Naive thymus-derived CD4-positive, alpha-beta T cell (primary cell): Measurements from ENCODE around the gene FNTB. TPM values are rescaled to one million over a fixed set of nuclear protein-coding genes. Genes with fewer than 3 reads are reported as not detected.

Experiments
- ATAC-seq: fragments of 150-1000 bp; cut with Tn5 transposase; 2 replicates; pipeline ENCODE4 v1.10.0; 2021; ENCODE audit warnings: mild to moderate bottlenecking, moderate library complexity
- CTCF ChIA-PET: fragments of 350-600 bp; sonication (Branson Sonifier 250); formaldehyde crosslinking; loops from one replicate; lab custom pipeline; 2021; ENCODE audit warnings: antibody characterized with exemption; lab: Charles Lee
- POLR2A ChIA-PET: fragments of 350-600 bp; sonication (Branson Sonifier 250); formaldehyde crosslinking; loops from one replicate; lab custom pipeline; 2021; ENCODE audit warnings: antibody characterized with exemption, inconsistent platforms; lab: Charles Lee
- DNase-seq, 9 donors: peaks; one replicate each; pipeline versions ENCODE4 v3.0.0 to v3.0.0-alpha.2; 2020 to 2022; ENCODE audit warnings: mixed read lengths in 1 of 9
- H3K27ac ChIP-seq: one replicate; pipeline ENCODE4 v1.7.0; 2013; ENCODE audit warnings: mild to moderate bottlenecking, low read depth, low read length, moderate library complexity
- H3K27me3 ChIP-seq, 2 donors: one replicate each; pipeline ENCODE4 v1.7.0; 2013; ENCODE audit warnings: low read length in 2 of 2, mild to moderate bottlenecking in 2 of 2, moderate library complexity in 2 of 2; ENCODE audit not compliant: control insufficient read depth in 2 of 2, insufficient read depth in 2 of 2
- H3K36me3 ChIP-seq, 3 experiments: 1 replicate in 2 of 3; 2 replicates in 1 of 3; pipeline ENCODE4 v1.7.0; 2013; ENCODE audit warnings: low read length in 3 of 3, mild to moderate bottlenecking in 3 of 3, moderate library complexity in 1 of 3; ENCODE audit not compliant: insufficient read depth in 3 of 3, control insufficient read depth in 2 of 3
- H3K4me1 ChIP-seq, 2 donors: one replicate each; pipeline ENCODE4 v1.7.0; 2013; ENCODE audit warnings: low read length in 2 of 2, mild to moderate bottlenecking in 2 of 2, moderate library complexity in 1 of 2; ENCODE audit not compliant: control insufficient read depth in 2 of 2, insufficient read depth in 2 of 2
- H3K4me3 ChIP-seq: 2 replicates; pipeline ENCODE4 v1.7.0; 2013; ENCODE audit warnings: mild to moderate bottlenecking, low read length
- H3K9me3 ChIP-seq, 3 experiments: 1 replicate in 2 of 3; 2 replicates in 1 of 3; pipeline ENCODE4 v1.7.0; 2013; ENCODE audit warnings: low read length in 3 of 3; ENCODE audit not compliant: control insufficient read depth in 2 of 3
- H3K27ac Mint-ChIP-seq, 9 donors: one replicate each; pipeline ENCODE4 v1.8.0; 2020 to 2022; ENCODE audit warnings: mixed read lengths in 9 of 9, mild to moderate bottlenecking in 8 of 9, moderate library complexity in 5 of 9, inconsistent platforms in 2 of 9
- H3K27me3 Mint-ChIP-seq, 5 donors: one replicate each; pipeline ENCODE4 v1.8.0; 2021 to 2022; ENCODE audit warnings: mixed read lengths in 5 of 5, mild to moderate bottlenecking in 1 of 5
- H3K36me3 Mint-ChIP-seq, 5 donors: one replicate each; pipeline ENCODE4 v1.8.0; 2020 to 2022; ENCODE audit warnings: mixed read lengths in 5 of 5, mild to moderate bottlenecking in 3 of 5, inconsistent platforms in 1 of 5
- H3K4me1 Mint-ChIP-seq, 7 donors: one replicate each; pipeline ENCODE4 v1.8.0; 2020 to 2022; ENCODE audit warnings: mixed read lengths in 7 of 7, mild to moderate bottlenecking in 3 of 7, inconsistent platforms in 1 of 7
- H3K4me3 Mint-ChIP-seq, 10 donors: one replicate each; pipeline ENCODE4 v1.8.0; 2020 to 2022; ENCODE audit warnings: mild to moderate bottlenecking in 10 of 10, mixed read lengths in 10 of 10, moderate library complexity in 6 of 10, inconsistent platforms in 2 of 10
- H3K9me3 Mint-ChIP-seq, 11 donors: one replicate each; pipeline ENCODE4 v1.8.0; 2020 to 2022; ENCODE audit warnings: mixed read lengths in 11 of 11, mild to moderate bottlenecking in 4 of 11, inconsistent platforms in 1 of 11, moderate library complexity in 1 of 11
- intact Hi-C, 2 donors: fragments of 100-400 bp; cut with micrococcal nuclease; formaldehyde crosslinking; loops; one replicate each; pipeline ENCODE4 v1.15.1; 2023
- polyA plus RNA-seq, 2 donors: library from polyadenylated mRNA; unstranded; fragments of 300-500 nt; fragmentation: Illumina TruSeq; gene quantifications; one replicate each; pipeline ENCODE4 v1.2.3, GENCODE V29; 2021
- total RNA-seq, 6 experiments: library from RNA in 5 of 6; stranded (reverse) in 5 of 6; gene quantifications; 1 replicate in 5 of 6; 2 replicates in 1 of 6; pipeline ENCODE4 v1.2.3 and lab custom pipeline; 2021 to 2026

Gene FNTB
- total and polyA plus RNA-seq, 7 experiments from 2014 or later = 4.0 to 19.7 (median 11.3) TPM

DNA sequence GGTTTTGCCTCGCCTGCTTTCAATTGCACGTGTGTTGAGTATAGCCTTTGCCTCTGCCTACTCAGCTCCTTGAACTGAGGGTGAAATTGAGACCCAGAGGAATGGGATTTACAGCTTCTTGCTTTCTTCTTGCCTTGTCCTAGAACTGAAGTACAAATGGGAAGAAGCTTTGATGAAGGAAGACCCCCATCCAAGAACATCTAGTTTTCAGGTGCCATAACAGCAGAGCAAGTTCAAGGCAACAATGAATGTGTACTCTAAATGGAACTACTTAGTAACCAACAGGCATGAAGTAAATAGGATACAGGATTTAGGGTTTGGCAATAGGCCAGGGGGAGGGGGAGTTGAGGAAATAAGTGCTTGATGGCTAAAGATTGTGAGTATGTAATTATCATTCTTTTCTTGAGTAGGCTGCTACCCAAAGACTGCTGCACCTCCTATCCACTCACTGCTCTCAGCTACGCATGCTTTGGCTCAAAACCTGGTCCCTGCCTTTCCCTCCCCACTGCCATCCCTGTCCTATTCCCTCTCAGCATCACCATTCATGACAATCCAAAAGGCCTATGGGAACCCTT lies 46.3 kb upstream of the FNTB start:
- Mint-ChIP-seq H3K4me1 (peaks cover 35 to 97% (median 86%) of the 10 kb centered on the region in 7 donors), H3K27me3 (no peaks in the 10 kb centered on the region), H3K4me3 (peak overlapping the region in 2 of 10 donors; percentile 10 to 28), H3K9me3 (no peaks in the 10 kb centered on the region), H3K27ac (peak overlapping the region in 8 of 9 donors; percentile 12 to 88 (median 76)), H3K36me3 (peaks cover 8 to 49% (median 18%) of the 10 kb centered on the region in 5 donors)
- ChIA-PET CTCF (interaction anchor here (1.9 kb wide), 1 partner anchor 49 kb away, joined by 5 read pairs; no protein-coding TSS in a partner anchor), POLR2A (interaction anchor here (0.5 to 1.1 kb wide), 3 partner anchors 13 to 47 kb away, joined by 3 to 7 read pairs (median 4); partner anchors contain the start of gene FNTB)
- H3K4me1 ChIP-seq = peaks cover 0 to 10% of the 10 kb centered on the region in 2 donors
- H3K4me3 ChIP-seq = no peak overlapping the region
- peaks cover 0 to 21% (median 3%) of the 10 kb centered on the region in 3 experiments for H3K36me3 ChIP-seq
- H3K9me3 ChIP-seq = no peaks in the 10 kb centered on the region
- H3K27ac ChIP-seq = no peak overlapping the region
- intact Hi-C loops = loop anchor here in 1 of 2 donors (5.0 kb wide), 1 partner anchor 33 kb away; no protein-coding TSS in a partner anchor
- DNase-seq (peak in 1 of 9 donors; percentile 8), ATAC-seq (no peak)
- no peaks in the 10 kb centered on the region for H3K27me3 ChIP-seq

- Mint-ChIP-seq H3K36me3 (peaks cover 8 to 62% (median 24%) of the 10 kb centered on the region in 5 donors), H3K4me3 (peak within 1 kb of the TSS in 1 of 10 donors; percentile 18), H3K4me1 (peaks cover 24 to 94% (median 83%) of the 10 kb centered on the region in 7 donors), H3K27ac (peak within 1 kb of the TSS; percentile 40 to 91 (median 73)), H3K9me3 (no peaks in the 10 kb centered on the region), H3K27me3 (no peaks in the 10 kb centered on the region)
- Histone ChIP-seq H3K4me3 (no peak within 1 kb of the TSS), H3K36me3 (peaks cover 0 to 30% (median 3%) of the 10 kb centered on the region in 3 experiments), H3K27me3 (no peaks in the 10 kb centered on the region), H3K4me1 (peaks cover 0 to 10% of the 10 kb centered on the region in 2 donors), H3K9me3 (no peaks in the 10 kb centered on the region), H3K27ac (no peak within 1 kb of the TSS)
- POLR2A ChIA-PET = interaction anchor here (1.0 to 1.4 kb wide), 2 partner anchors 28 to 44 kb away, joined by 3 to 4 read pairs; partner anchors contain the start of genes CHURC1 and FNTB
- intact Hi-C loops = loop anchor here in 1 of 2 donors (5.0 kb wide), 1 partner anchor 35 kb away; no protein-coding TSS in a partner anchor
- DNase-seq (peak in 1 of 9 donors; percentile 3), ATAC-seq (no peak)
- CTCF ChIA-PET = interaction anchor here (0.6 kb wide), 1 partner anchor 1175 kb away, joined by 3 read pairs; no protein-coding TSS in a partner anchor
These were observed 44.1 kb upstream of the FNTB start, which contains the start of gene GPX2 for GRCh38 chr14:64942531-64943111. GPX2 (minus strand) TSS chr14:64942745; CDS start chr14:64942726, 19 bp downstream.

DNA sequence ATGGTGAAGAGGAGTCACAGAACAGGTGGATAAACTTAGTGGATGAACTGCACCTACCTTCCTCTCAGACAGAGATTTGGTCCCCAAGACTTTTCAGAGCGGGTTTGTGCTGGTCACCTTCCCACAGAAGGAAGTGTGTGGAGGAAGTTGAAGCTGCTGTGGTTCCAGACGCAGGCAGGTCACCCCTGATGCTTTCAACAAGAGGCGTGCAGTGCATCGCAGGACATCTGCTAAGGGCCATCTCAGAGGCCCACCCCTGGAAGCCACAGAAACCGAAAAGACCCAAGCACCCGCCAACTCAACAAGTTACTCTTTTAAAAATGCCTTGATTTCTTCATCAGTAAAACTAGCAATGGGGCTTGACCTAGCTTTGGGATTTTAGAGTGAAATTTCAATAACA lies 43.1 kb upstream of the FNTB start:
- H3K9me3 ChIP-seq = no peaks in the 10 kb centered on the region
- H3K27ac Mint-ChIP-seq = peak overlapping the region in 8 of 9 donors; percentile 40 to 91 (median 75)
- intact Hi-C loops = loop anchor here in 1 of 2 donors (5.0 kb wide), 1 partner anchor 36 kb away; no protein-coding TSS in a partner anchor
- ChIA-PET POLR2A (interaction anchor here (1.6 kb wide), 1 partner anchor 43 kb away, joined by 4 read pairs; the partner anchor contains the start of gene FNTB), CTCF (interaction anchor here (1.2 kb wide), 1 partner anchor 51 kb away, joined by 3 read pairs; no protein-coding TSS in a partner anchor)
- H3K4me3 ChIP-seq = no peak overlapping the region
- no peaks in the 10 kb centered on the region for H3K9me3 Mint-ChIP-seq
- H3K36me3 Mint-ChIP-seq = peaks cover 8 to 63% (median 24%) of the 10 kb centered on the region in 5 donors
- peaks cover 0 to 39% (median 3%) of the 10 kb centered on the region in 3 experiments for H3K36me3 ChIP-seq
- no peak for DNase-seq
- peak; percentile 45 for ATAC-seq
- H3K27me3 Mint-ChIP-seq = no peaks in the 10 kb centered on the region
- H3K4me1 ChIP-seq = peaks cover 0 to 10% of the 10 kb centered on the region in 2 donors
- no peaks in the 10 kb centered on the region for H3K27me3 ChIP-seq
- H3K4me1 Mint-ChIP-seq = peaks cover 27 to 85% (median 76%) of the 10 kb centered on the region in 7 donors
- no peak overlapping the region for H3K27ac ChIP-seq
- H3K4me3 Mint-ChIP-seq = no peak overlapping the region

- peak in 1 of 9 donors; percentile 8 for DNase-seq
- peaks cover 8 to 63% (median 25%) of the 10 kb centered on the region in 5 donors for H3K36me3 Mint-ChIP-seq
- intact Hi-C loops = loop anchor here in 1 of 2 donors (5.0 kb wide), 1 partner anchor 37 kb away; no protein-coding TSS in a partner anchor
These were observed 42.7 kb upstream of the FNTB start for GRCh38 chr14:64944041-64944440.

GRCh38 chr14:64944861-64945260 lies 41.8 kb upstream of the FNTB start:
- CTCF ChIA-PET = no interaction called here
- H3K27me3 Mint-ChIP-seq = no peaks in the 10 kb centered on the region
- H3K4me3 Mint-ChIP-seq = no peak overlapping the region
- Histone ChIP-seq H3K27ac (no peak overlapping the region), H3K27me3 (no peaks in the 10 kb centered on the region), H3K4me1 (peaks cover 0 to 10% of the 10 kb centered on the region in 2 donors), H3K9me3 (no peaks in the 10 kb centered on the region), H3K36me3 (peaks cover 0 to 30% (median 0%) of the 10 kb centered on the region in 3 experiments), H3K4me3 (no peak overlapping the region)
- no peak for ATAC-seq
- peaks cover 8 to 62% (median 20%) of the 10 kb centered on the region in 5 donors for H3K36me3 Mint-ChIP-seq
- DNase-seq = no peak
- POLR2A ChIA-PET = interaction anchor here (1.6 kb wide), 1 partner anchor 42 kb away, joined by 4 read pairs; the partner anchor contains the start of gene FNTB
- peak overlapping the region in 6 of 9 donors; percentile 14 to 80 (median 52) for H3K27ac Mint-ChIP-seq
- intact Hi-C loops = loop anchor here in 1 of 2 donors (1.0 to 5.0 kb wide), 2 partner anchors 8 to 38 kb away; no protein-coding TSS in a partner anchor
- no peaks in the 10 kb centered on the region for H3K9me3 Mint-ChIP-seq
- H3K4me1 Mint-ChIP-seq = peaks cover 16 to 77% (median 62%) of the 10 kb centered on the region in 7 donors

More at GRCh38 chr14:64944041-64944440, 42.7 kb upstream of the FNTB start:
- Mint-ChIP-seq H3K27me3 (no peaks in the 10 kb centered on the region), H3K4me1 (peaks cover 22 to 83% (median 71%) of the 10 kb centered on the region in 7 donors), H3K4me3 (no peak overlapping the region), H3K27ac (peak overlapping the region in 7 of 9 donors; percentile 7 to 81 (median 66)), H3K9me3 (no peaks in the 10 kb centered on the region)
- Histone ChIP-seq H3K4me3 (no peak overlapping the region), H3K36me3 (peaks cover 0 to 39% (median under 1%) of the 10 kb centered on the region in 3 experiments), H3K9me3 (no peaks in the 10 kb centered on the region), H3K27ac (no peak overlapping the region), H3K4me1 (peaks cover 0 to 10% of the 10 kb centered on the region in 2 donors), H3K27me3 (no peaks in the 10 kb centered on the region)
- no peak for ATAC-seq
- POLR2A ChIA-PET = interaction anchor here (1.6 kb wide), 1 partner anchor 43 kb away, joined by 4 read pairs; the partner anchor contains the start of gene FNTB
- CTCF ChIA-PET = interaction anchor here (1.2 kb wide), 1 partner anchor 52 kb away, joined by 3 read pairs; no protein-coding TSS in a partner anchor
